ENCODE results near the gene HOXC12.

HOXC12 gene

GRCh38 chr12:53941187-53941586 lies 13.5 kb upstream of the HOXC12 start:
- DNase-seq, result no peak

- no peak for DNase-seq
Measured at GRCh38 chr12:53941750-53942149, 13.0 kb upstream of the HOXC12 start.

GRCh38 chr12:53942467-53942997 lies 12.2 kb upstream of the HOXC12 start:
- DNase-seq, result no peak

- DNase-seq, result no peak
Measured at GRCh38 chr12:53944209-53944608, 10.5 kb upstream of the HOXC12 start.

GRCh38 chr12:53944907-53945847 lies 9.5 kb upstream of the HOXC12 start:
- no peak for DNase-seq

GRCh38 chr12:53947743-53948142 lies 7.0 kb upstream of the HOXC12 start:
- no peak for DNase-seq

- DNase-seq, result no peak
Measured at GRCh38 chr12:53948650-53949593, 5.8 kb upstream of the HOXC12 start.

GRCh38 chr12:53949631-53950436 lies 4.9 kb upstream of the HOXC12 start:
- DNase-seq, result no peak

GRCh38 chr12:53950437-53950773 lies 4.3 kb upstream of the HOXC12 start:
- DNase-seq, result no peak

GRCh38 chr12:53950789-53951576 lies 3.7 kb upstream of the HOXC12 start:
- DNase-seq, result no peak

GRCh38 chr12:53951577-53952334 lies 2.9 kb upstream of the HOXC12 start:
- no peak for DNase-seq

GRCh38 chr12:53952335-53952694 lies 2.4 kb upstream of the HOXC12 start:
- DNase-seq, result no peak

GRCh38 chr12:53952871-53953734 lies 1.6 kb upstream of the HOXC12 start:
- DNase-seq, result no peak

- no peak for DNase-seq
Measured at GRCh38 chr12:53953831-53954693, 641 bp upstream of the HOXC12 start.

GRCh38 chr12:53955036-53955775 lies 503 bp downstream of the HOXC12 start:
- no peak for DNase-seq

- no peak for DNase-seq
Measured at GRCh38 chr12:53955776-53956250, 1.1 kb downstream of the HOXC12 start.

GRCh38 chr12:53956251-53956887 lies 1.7 kb downstream of the HOXC12 start:
- DNase-seq, result no peak
